ENCODE data around the gene GSTM1. TPM values are rescaled to one million over a fixed set of nuclear protein-coding genes. Genes with fewer than 3 reads are reported as not detected.

Gene GSTM1
- total RNA-seq, 1 experiment from 2014 or later = 15.4 TPM

- no TSS peak for BruUV-seq (replicated peaks)
- Mint-ChIP-seq H3K9me3 (ENCODE audit: low read depth, unreplicated experiment) (no peaks in the 10 kb centered on the region), H3K4me1 (ENCODE audit: low read depth, unreplicated experiment) (peaks cover 16% of the 10 kb centered on the region), H3K27ac (ENCODE audit: unreplicated experiment) (no peak overlapping the region), H3K27me3 (ENCODE audit: unreplicated experiment) (no peaks in the 10 kb centered on the region), H3K36me3 (ENCODE audit: insufficient read depth, unreplicated experiment) (peaks cover 10% of the 10 kb centered on the region), H3K4me3 (ENCODE audit: low read depth, unreplicated experiment) (no peak overlapping the region)
- CTCF ChIA-PET = interaction anchor here (1.5 kb wide), 1 partner anchor 60 kb away, joined by 3 read pairs; no protein-coding TSS in a partner anchor
- peak; percentile 88 for DNase-seq
- intact Hi-C loops (cut with micrococcal nuclease; ENCODE audit: unreplicated experiment) = loop anchor here (1.0 to 5.0 kb wide), 4 partner anchors 59 to 339 kb away; partner anchors contain the start of genes AHCYL1 and GNAI3
- TF ChIP-seq CTCF (IDR thresholded peaks at IDR 0.05; ENCODE audit: unreplicated experiment) = peak; percentile 64
Measured at GRCh38 chr1:109643385-109644230, 44.0 kb upstream of the GSTM1 start.

GRCh38 chr1:109644670-109645069 is 42.9 kb upstream of the GSTM1 start:
- DNase-seq = peak; percentile 42
- no TSS peak for BruUV-seq (replicated peaks)
- CTCF ChIA-PET = interaction anchor here (0.7 to 1.5 kb wide), 2 partner anchors 59 to 89 kb away, joined by 3 read pairs; no protein-coding TSS in a partner anchor

GRCh38 chr1:109649491-109649914 is 38.1 kb upstream of the GSTM1 start:
- intact Hi-C loops (cut with micrococcal nuclease; ENCODE audit: unreplicated experiment) = no loop called here
- peaks cover 6% of the 10 kb centered on the region for H3K36me3 Mint-ChIP-seq (ENCODE audit: insufficient read depth, unreplicated experiment)
- no TSS peak for BruUV-seq (replicated peaks)
- no peak for TF ChIP-seq CTCF (IDR thresholded peaks at IDR 0.05; ENCODE audit: unreplicated experiment)
- H3K4me1 Mint-ChIP-seq (ENCODE audit: low read depth, unreplicated experiment) = peaks cover 18% of the 10 kb centered on the region
- no peaks in the 10 kb centered on the region for H3K9me3 Mint-ChIP-seq (ENCODE audit: low read depth, unreplicated experiment)
- H3K27me3 Mint-ChIP-seq (ENCODE audit: unreplicated experiment) = no peaks in the 10 kb centered on the region
- H3K27ac Mint-ChIP-seq (ENCODE audit: unreplicated experiment) = no peak overlapping the region
- H3K4me3 Mint-ChIP-seq (ENCODE audit: low read depth, unreplicated experiment) = no peak overlapping the region
- no peak for DNase-seq
- CTCF ChIA-PET = interaction anchor here (1.4 kb wide), 1 partner anchor 9 kb away, joined by 5 read pairs; no protein-coding TSS in a partner anchor

More at GRCh38 chr1:109644670-109645069, 42.9 kb upstream of the GSTM1 start:
- intact Hi-C loops (cut with micrococcal nuclease; ENCODE audit: unreplicated experiment) = loop anchor here (5.0 kb wide), 3 partner anchors 58 to 338 kb away; partner anchors contain the start of genes AHCYL1 and GNAI3
- no peak for TF ChIP-seq CTCF (IDR thresholded peaks at IDR 0.05; ENCODE audit: unreplicated experiment)
- Mint-ChIP-seq H3K27me3 (ENCODE audit: unreplicated experiment) (no peaks in the 10 kb centered on the region), H3K4me1 (ENCODE audit: low read depth, unreplicated experiment) (peaks cover 16% of the 10 kb centered on the region), H3K4me3 (ENCODE audit: low read depth, unreplicated experiment) (peak overlapping the region; percentile 34), H3K36me3 (ENCODE audit: insufficient read depth, unreplicated experiment) (peaks cover 10% of the 10 kb centered on the region), H3K27ac (ENCODE audit: unreplicated experiment) (no peak overlapping the region), H3K9me3 (ENCODE audit: low read depth, unreplicated experiment) (no peaks in the 10 kb centered on the region)

- Mint-ChIP-seq H3K36me3 (ENCODE audit: insufficient read depth, unreplicated experiment) (peaks cover 8% of the 10 kb centered on the region), H3K9me3 (ENCODE audit: low read depth, unreplicated experiment) (no peaks in the 10 kb centered on the region), H3K4me1 (ENCODE audit: low read depth, unreplicated experiment) (peaks cover 18% of the 10 kb centered on the region), H3K4me3 (ENCODE audit: low read depth, unreplicated experiment) (no peak overlapping the region), H3K27ac (ENCODE audit: unreplicated experiment) (no peak overlapping the region), H3K27me3 (ENCODE audit: unreplicated experiment) (no peaks in the 10 kb centered on the region)
- BruUV-seq (replicated peaks) = no TSS peak
- no peak for TF ChIP-seq CTCF (IDR thresholded peaks at IDR 0.05; ENCODE audit: unreplicated experiment)
- CTCF ChIA-PET = no interaction called here
- intact Hi-C loops (cut with micrococcal nuclease; ENCODE audit: unreplicated experiment) = no loop called here
- no peak for DNase-seq
Measured at GRCh38 chr1:109650609-109651008, 37.0 kb upstream of the GSTM1 start.

All from Calu3 (cell line).